ENCODE results near the gene C12orf42. TPM values are rescaled to one million over a fixed set of nuclear protein-coding genes. Genes with fewer than 3 reads are reported as not detected.

C12orf42 gene
- total RNA-seq, 1 donor from 2014 or later: 1.2 TPM

DNA sequence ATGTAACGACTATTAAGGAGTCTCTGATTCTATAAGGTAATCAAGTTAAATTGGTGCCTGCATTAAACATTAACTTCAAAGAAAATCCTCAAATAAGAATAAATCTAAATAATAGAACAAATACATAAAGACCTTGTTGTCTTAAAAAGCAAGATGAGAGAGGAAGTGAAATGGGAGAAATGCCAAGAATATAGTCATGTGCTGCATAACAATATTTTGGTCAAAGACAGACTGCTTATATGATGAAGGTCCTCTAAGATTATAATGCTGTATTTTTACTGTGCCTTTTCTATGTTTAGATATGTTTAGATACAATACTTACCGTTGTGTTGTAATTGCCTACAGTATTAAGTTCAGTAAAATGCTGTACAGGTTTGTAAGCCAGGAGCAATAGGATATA lies 213.6 kb downstream of the C12orf42 start:
- DNase-seq (ENCODE audit: low spot score in 2 of 2): no peak
- no peak for FAIRE-seq

DNA sequence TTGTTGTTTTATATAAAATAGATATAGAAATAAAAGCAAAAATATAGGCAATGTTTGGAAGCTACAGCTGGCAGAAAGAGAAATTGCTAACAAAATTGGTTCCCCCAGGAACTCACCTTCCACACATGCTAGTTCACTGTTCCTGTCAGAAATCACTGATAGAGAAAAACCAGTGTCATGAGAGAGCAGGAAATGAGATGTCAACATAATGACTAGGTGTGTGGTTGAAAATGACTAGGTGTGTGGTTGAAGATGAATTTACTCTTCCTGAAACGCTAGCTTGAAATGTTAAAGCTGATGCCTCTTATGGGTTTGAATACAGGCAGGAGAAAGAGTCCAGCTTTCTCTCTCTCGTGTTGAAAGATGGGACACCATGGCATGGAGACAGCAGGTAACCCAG lies 216.3 kb downstream of the C12orf42 start:
- DNase-seq (ENCODE audit: low spot score in 2 of 2): no peak
- no peak for FAIRE-seq

DNA sequence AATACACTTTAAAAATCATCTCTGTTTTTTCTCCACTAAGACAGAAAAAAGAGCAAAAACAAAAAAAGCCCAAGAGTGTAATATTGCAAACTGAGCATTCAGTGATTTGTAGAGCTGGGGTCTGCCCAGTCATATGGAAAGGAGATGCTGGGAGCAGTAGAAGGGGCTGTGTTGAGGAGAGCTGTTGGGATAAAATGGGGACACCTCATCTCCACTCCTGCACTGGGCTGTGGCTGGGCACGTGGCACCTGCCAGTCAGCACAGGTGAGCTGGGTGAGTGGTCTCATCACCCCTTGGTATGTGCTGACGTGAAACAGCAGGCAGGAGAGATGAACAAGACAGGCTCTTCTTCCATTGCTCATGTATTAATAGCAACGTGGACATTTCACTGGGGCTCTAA lies 217.4 kb downstream of the C12orf42 start:
- FAIRE-seq: no peak
- DNase-seq (ENCODE audit: low spot score in 2 of 2): no peak

DNA sequence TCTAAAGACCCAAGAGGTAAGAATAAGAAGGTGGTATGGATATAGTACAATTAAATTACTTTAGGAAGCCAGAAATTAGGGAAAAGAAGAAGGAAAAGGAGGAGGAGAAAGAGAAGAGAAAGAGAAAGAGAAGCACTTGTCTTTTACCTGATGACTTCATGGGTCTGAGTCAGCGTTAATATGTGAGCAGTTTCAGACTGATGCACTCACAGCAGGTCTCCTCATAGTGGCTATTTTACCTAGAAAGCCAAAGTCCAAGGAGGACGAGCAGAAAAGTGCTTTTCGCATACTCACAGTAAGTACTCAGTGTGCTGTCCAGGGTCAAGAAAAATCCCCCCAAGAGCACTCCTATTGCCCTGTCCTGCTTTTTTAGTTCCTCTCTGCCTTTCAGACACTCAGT lies 222.1 kb downstream of the C12orf42 start:
- no peak for DNase-seq (ENCODE audit: low spot score in 2 of 2)
- FAIRE-seq: no peak

DNA sequence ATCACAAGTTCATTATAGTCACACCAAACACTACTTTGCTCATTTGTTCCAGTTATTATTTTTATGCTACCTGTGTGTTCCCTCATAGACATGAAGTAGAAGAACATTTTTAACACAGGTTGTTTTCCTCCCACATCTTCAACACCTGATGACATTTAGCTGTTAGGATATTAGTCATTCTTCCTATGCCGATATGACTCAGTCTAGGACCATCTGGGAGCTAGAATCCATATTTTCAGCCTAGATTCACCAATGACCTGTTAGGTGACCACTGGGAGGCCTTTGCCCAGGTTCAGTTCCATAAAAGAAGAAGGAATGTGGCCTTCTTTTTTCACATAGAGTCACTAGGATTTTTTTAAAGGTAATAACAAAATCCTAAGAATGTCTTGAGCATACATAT lies 222.8 kb downstream of the C12orf42 start:
- no peak for FAIRE-seq
- no peak for DNase-seq (ENCODE audit: low spot score in 2 of 2)

DNA sequence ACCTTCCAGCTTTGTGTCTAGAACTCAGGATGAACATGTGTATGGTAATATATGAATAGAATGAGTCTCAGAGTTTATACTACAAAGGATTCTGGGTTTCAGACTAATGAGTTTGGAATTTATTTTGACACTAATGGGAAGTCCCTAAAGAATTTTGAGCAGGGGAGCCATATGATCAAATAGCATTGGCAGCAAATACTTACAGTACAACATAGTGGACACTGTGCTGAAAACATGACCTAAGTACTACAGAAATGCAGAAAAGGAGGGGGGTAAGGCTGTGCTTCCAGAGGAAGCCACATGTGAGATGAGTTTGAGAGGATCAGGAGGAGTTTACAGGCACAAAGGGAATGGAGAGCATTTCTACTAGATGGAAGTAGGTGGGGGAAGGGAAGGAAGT lies 225.8 kb downstream of the C12orf42 start:
- DNase-seq (ENCODE audit: low spot score in 2 of 2): no peak
- FAIRE-seq: no peak

DNA sequence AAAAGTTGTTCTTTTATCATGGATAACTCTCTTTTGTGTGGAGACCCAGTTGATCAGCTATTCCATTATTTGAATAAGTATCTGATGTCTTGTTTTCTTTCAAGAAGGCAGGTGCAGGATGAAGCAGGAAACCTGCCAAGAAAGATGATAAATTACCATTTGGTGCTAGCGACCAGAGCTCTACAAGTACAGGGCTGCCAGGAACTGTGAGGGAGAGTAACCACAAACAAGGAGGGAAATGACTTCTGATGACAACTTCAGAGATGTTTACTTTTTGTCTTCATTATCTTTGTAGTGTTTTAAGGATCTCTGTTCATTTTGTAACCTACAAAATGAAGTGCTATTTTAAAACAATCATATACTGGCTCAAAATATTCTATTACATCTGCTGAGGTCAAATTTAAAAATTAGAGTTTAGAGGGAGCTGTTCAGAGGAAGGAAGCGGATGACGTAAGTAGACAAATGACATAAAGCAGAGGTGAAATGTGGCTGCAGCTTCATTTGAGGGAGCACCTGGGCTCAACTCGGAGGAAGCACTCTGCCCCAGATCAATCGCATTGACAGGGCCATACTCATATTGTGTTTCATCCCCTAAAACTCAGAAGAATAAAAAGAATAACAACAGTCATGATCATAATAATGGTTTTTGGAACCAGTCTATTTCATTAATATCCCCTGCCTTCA lies 226.8 kb downstream of the C12orf42 start:
- no peak for FAIRE-seq
- no peak for DNase-seq (ENCODE audit: low spot score in 2 of 2)

DNA sequence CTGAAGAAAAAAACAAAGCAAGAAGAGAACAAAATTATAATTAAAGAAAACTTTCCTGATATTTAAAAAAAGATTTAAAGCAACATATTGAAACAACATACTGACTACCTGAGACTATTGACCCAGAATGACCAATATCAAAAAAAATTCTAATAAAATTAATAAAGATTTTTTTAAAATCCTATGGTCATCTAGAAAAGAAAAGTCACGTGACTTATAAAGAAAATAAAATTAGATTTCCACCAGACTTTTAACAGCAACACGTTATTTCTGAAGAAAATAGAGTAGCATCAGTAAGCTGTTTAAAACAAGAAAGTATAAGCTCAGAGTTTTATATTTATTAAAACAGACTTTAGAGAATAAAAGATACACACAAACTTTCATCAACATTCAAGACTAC lies 238.0 kb downstream of the C12orf42 start:
- FAIRE-seq: peak; percentile 58
- no peak for DNase-seq (ENCODE audit: low spot score in 2 of 2)

Other genes with a start within 250 kb of the C12orf42 start
- not detected for gene STAB2, start 91.3 kb upstream of the C12orf42 start, total RNA-seq

All from frontal cortex (tissue), 4 donors.